GM21786 (cell line): ENCODE measurements around the gene TMEM181.

Experiments
- ATAC-seq: cut with Tn5 transposase; IDR thresholded peaks from one replicate; pipeline ENCODE4 v1.9.1; 2021; ENCODE audit not compliant: unreplicated experiment

TMEM181 gene

DNA sequence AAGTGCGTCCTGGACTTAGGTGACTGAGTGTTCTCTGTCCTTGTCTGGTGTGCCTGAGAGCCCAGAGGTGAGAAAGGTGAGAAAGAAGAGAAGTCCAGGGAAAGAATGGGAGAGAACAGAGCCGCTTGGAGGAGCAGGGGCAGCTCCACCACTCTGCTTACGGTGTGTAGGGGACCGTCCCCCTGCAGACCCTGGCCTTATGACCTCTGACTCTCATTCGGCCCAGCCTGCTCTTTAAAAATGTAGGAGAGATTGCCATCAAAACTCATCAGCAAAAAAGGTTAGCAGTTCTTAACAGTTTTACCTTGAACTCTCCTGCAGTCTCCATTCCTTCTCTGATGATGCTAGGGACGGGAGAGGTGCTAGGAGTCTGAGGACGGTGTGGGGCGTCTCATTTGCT is 2.0 kb downstream of the TMEM181 start:
- no peak for ATAC-seq

DNA sequence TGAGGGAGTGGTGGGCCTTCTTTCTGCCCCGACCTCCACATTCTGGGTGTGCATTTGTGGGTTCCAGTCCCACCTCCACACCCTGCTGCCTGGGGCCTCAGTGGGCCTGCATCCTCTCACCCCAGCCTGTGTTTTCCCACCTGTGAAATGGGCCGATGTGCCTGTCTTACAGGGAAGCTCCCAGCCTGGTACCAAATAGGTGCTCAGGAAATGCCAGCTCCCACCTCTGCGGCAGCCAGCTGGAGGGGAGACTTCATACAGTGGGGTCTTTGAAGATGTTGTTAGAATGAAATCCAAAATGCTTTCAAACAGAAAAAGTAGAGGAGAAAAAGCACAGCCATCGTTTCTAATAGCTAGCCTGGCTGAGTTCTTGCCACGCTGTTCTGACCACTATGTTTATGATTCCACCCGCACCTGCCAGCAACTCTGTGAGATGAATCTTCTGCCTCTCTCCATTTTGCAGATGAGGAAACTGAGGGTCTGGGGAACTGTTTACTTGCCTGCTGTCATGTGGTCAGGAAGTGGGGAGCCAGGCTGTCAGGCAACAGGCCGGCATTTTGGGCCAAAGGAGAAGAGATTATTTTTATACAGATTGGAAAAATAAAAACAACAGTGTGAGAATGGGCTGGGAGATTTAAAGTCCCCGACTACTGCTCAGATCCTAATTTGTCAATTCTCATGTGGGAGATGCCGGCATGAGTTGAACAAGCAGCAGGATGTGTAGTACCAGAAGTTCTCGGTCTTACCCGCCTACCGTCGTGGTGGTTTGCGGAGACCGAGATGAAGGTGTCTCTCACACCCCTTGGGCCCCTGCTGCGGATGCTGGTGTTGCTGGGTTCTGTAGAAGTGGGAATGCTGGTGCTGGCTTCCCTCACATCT is 4.6 kb downstream of the TMEM181 start:
- ATAC-seq = no peak

DNA sequence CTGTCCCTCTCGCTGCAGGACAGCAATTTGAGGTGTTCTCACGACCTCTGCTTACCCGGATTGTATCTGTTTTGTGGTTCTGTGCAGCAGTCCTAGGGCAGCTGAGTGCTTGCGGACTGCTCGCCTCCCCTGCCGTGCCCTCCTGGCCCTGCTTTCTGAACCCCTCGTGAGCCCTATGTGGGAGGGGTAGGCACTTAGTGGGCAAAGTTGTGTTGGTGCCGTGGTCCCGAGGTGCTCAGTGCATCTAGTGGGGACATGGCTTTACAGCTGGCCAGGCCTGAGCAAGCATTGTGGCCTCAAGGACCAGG is 5.2 kb downstream of the TMEM181 start:
- ATAC-seq = no peak

DNA sequence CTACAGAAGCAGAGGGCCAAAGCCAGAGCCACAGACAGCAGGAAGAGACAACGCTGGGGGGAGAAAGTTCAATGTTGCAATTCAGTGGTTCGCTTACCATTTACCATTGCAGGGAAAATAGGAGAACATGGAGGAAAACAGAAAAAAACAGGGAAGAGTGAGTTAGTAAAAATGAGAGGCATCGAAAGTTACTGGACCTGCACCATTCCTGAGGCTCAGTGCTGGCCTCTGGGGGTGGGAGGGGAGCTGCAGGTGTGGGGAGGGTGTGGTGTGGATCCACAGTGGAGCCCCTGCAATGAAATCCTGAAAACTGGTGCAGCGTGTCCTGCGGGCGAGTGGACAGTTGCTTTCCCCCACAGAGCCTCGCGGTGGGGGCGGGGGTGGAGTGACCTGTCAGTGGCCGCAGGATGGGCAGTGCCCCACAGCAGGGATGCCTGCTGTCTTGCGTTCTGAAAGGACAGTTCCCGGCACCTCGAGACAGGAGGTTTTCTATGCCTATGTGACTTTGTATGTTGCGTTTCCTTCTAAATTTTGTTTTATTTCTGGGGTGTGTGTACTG is 5.7 kb downstream of the TMEM181 start:
- no peak for ATAC-seq

DNA sequence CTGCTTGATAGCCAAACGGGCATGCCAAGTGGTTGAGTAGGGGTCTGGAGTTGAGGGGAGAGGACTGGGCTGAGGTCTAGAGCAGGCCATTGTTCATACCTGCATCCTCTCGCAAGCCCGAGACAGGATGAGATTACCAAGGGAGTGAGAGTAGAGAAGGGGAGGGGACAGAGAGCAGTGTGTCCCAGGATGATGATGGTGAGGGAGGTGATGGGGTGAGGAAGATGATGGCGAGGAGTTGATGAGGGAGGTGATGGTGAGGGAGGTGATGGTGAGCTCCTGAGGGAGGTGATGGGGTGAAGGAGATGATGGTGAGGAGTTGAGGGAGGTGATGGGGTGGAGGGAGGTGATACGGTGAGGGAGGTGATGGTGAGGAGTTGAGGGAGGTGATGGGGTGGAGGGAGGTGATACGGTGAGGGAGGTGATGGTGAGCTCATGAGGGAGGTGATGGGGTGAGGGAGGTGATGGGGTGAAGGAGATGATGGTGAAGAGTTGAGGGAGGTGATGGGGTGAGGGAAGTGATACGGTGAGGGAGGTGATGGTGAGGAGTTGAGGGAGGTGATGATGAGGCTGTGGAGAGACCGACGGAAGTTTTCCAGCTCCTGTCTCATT is 6.4 kb downstream of the TMEM181 start:
- no peak for ATAC-seq

DNA sequence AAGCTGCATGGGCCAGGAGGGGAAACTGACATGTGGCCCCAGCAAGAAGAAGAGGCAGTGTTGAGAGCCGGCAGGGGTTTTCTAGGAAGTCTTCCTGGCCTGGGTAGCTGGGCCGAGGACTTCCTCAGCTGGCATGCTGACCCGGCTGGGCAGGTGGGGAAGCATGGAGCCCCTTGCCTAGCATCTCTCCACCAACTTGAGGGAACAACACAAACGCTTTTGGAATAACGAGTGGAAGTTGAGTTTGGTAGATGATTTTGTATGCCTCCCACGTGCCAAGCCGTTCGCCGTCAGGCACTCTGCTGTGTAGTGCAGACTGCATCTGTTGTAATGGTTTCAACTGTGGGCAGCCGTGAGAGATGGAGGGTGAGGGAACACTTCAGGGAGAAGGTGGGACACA is 7.3 kb downstream of the TMEM181 start:
- no peak for ATAC-seq

DNA sequence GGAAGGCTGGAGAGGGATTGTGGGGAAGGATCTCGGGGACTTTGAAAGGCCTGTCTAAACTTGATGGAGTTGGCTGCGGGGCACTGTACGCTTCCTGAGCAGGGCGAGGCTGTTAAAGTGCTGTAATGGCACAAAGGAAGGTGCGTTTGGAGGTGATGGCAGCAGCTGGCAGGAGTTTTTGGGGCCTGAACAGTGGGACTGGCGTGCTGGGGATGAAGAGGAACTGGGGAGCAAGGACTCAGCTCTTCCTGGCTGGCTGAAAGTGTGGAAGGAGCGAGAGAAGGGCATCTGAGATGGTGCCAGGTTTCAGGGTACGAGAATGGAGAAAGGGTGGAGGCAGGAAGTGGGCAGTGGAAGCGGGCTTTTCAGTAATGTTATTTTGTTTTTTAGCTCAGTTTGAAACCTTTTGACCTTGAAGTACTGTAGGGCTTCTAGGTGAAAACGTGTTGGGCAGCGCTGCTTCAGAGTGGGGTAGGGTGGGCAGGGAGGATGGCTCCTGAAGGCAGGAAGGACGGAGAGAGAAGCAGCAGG is 8.0 kb downstream of the TMEM181 start:
- ATAC-seq = no peak

DNA sequence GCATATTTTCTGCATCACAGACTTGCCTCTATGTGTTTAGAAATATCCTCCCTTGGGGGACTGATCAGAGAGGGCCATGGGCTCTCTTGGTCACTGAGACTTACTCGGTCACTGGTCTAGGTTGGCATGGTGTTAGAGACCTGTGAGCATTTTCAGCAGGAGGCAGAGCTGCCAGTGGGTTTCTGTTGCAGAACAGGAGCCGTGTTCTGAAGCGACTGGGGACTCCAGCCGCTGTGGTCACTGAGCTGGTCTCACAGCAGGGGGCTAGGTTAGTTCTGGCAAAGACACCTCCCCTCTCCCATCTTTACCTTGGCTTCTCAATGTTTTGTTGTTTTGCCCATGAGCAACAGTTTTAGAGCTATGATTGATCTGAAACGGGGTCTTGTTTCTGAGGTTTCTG is 8.7 kb downstream of the TMEM181 start:
- ATAC-seq = no peak

DNA sequence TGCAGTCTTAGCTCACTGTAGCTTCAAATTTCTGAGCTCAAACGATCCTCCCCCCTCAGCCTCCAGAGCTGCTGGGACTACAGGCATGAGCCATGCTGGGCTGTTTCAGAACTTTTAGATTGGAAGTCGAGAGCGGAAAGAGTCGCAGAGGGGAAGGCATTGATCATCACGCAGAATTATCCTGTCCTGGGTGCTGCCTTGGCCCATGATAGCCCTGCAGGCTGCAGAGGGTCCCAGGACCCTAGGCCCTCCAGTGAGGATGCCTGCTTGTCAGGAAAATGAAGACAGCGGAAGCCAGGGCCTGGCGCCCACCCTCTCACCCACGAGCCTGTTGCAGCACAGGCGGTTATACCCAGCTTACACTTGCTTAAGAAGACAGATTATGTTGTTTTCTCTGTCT is 9.1 kb downstream of the TMEM181 start:
- ATAC-seq = no peak

DNA sequence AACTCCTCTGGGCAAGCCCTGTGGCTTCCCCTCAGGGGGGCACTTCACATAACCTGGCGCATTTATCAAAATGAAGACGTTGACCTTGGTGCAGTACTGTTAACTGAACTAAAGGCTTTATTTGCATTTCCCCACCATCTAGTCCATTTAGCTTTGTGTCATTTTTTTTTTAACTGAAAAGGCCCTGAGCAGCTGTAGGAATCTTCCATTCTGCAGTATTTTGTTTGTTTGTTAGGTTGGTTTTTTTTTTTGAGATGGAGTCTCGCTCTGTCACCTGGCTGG is 10.7 kb downstream of the TMEM181 start:
- ATAC-seq = no peak

DNA sequence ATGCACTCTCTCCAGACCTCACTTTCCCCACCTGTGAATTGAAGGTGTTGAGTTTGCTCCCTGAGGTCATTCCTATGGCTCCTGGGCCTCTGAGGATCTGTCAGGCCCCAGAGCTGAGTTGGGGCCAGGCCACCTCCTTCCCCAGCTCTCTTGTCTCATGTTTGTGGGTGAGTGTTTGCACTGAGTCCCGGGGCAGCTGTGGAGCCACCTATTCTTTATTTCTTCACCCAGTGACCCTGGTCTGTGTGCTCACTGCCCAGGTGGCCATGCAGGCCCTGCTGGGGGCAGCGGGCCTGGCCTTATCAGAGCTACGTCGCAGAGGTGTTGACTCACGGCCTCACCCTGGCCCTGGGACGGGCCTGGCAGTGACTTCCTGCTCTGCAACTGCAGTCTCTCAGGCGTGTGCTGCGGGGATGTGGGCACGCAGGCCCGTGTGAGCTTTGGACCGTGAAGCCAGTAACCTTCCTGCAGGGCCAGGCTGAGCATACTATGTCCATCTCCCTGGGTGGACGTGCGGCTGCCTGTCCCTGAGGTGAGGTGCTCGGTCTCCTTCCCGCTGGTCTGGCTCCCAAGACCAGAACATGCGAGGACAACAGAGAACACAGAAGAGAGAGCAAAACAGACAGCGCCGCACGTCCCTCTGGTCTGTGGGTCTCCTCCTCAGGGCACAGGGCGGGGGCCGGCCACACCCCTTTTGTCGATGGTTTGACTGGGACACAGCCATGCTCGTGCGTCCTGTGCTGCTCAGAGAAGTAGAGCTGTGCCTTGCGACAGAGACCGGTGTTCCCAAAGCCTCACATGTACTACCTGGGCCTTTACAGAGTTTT is 12.1 kb downstream of the TMEM181 start:
- no peak for ATAC-seq

DNA sequence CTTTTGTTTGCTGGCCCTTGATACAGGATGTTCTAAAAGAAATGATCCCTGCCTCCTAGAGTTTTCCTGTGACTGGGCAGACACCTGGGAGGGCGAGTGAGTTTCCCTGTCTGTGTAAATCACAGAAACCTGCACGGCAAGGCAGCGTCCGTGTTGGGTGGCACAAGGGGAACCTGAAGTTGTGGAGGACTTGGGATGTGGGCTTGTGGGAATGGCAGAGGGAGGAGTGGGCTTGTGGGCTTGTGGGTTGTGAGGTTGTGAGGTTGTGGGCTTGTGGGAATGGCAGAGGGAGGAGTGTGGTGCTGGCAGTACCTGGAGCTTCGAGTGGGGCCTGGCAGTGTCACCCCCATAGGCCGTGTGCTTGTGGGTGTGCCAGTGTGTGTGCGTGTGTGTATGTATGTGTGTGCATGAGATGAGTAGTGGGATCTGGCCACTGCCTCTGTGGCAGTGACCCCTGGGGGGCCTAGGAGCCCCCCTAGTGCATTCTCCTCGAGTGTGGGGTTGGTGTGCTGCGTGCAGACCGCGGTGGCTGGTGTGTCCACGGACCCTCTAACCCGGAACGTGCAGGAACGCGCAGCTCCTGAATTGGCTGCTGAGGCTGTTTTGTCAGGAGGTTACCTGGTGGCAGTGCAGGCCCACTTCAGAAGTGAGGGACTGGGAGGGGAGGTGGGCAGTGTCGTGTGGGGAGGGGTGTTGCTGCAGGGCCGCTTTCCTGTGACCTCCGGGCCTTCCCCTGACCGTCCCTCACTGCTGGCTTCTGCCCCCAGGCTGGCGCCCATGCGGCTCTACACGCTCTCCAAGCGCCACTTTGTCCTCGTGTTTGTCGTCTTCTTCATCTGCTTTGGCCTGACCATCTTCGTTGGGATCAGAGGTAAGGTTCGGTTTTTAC is 13.0 kb downstream of the TMEM181 start:
- no peak for ATAC-seq

DNA sequence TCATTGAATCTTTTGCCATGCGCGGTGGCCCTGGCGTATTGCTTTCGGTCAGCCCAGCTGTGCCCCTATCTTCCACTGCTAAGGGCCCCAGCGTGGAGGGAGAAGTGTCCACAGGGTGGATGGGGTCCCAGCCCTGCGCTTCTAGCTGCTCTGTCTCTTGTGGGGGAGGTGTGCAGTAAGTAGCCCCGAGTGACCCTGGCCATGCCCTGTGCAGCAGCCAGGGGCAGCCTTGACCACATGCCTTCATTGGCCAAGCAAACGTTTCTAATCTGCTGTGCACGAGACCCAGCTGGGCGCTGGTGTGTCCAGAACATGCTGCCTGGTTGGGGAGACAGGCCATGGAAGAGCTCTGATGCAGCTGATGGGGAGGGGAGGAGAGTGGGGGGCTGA is 13.6 kb downstream of the TMEM181 start:
- no peak for ATAC-seq

DNA sequence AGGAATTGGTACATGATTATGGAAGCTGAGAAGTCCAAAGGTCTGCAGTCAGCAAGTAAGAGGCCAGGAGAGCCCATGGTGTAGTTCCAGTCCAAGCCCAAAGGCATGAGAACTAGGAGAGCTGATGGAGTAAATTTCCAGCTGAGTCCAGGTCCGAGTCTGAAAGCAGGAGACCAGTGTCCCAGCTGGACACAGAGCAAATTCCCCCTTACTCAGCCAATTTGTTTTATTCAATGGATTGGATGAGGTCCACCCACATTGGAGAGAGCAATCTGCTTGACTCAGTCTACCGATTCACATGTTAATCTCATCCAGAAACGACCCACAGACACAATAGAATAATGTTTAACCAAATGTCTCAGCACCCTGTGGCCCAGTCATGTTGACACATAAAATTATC is 14.9 kb downstream of the TMEM181 start:
- no peak for ATAC-seq

DNA sequence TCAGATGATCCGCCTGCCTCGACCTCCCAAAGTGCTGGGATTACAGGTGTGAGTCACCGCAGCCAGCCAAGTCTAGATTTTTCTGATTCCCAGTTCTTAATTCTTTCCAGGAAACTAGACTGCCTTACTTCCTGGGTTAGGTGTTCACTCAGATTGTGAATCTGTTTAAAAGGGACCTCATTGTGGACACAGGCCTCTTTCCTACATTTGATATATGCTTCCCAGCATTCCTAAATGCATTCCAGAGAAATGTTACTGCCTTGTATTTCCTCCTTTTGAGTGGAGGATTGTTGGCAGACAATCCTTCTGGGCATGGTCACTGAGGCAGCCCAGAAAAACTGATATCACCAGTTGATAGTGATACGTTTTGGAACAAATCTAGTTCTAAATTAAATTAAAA is 15.7 kb downstream of the TMEM181 start:
- no peak for ATAC-seq

DNA sequence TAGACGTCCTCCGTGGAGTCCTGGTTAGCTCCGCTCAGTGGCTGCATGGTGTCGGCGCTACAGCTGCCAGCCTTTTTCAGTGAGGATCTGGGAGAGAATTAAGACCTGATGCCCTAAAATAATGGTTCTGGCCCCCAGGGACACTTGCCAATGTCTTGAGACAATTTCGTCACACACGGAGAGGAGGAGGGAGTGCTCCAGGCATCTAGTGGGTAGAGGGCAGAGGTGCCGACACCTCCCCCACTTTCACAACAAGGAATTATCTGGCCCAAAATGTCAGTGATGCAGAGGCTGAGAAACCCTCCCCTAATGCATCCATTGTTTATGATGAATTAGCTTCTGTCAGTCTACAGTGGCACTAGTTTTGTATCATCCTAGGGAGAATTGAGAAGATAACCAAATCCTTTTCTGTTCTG is 24.4 kb downstream of the TMEM181 start:
- ATAC-seq = no peak

DNA sequence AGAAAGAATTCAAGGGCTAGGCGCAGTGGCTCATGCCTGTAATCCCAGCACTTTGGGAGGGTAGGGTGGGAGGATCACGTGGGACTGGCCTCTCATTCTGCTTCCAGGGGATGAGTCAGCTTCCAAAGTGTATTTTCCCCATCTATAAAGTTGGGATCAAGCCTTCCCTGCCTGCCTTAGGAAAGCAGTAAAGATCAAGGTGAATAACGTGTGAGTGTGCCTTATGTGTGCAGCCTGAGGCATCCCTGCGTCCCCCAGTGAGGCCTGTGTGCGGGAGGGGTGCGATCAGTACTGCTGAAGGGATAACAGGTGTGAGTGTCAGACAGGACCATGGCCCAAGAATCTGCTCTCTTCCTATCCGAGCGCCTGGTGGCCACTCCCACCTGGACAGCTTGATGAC is 26.8 kb downstream of the TMEM181 start:
- no peak for ATAC-seq

DNA sequence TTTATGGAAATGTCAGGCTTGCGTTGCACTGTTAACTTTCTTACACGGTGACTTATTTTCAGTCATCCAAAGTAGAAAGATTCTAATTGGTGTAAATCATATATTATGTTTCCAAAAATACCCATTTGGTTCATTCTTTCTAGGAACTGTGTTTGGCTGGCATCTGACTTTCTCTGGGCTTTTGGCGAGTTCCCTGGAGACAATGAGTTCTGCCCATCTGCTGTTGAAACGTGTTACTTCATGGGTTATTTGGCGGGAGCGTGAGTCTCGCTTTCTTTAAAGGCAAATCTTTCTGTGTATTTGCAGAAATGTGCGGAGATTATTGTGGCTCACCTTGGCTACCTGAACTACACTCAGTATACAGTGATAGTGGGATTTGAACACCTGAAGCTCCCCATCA is 29.5 kb downstream of the TMEM181 start:
- no peak for ATAC-seq

DNA sequence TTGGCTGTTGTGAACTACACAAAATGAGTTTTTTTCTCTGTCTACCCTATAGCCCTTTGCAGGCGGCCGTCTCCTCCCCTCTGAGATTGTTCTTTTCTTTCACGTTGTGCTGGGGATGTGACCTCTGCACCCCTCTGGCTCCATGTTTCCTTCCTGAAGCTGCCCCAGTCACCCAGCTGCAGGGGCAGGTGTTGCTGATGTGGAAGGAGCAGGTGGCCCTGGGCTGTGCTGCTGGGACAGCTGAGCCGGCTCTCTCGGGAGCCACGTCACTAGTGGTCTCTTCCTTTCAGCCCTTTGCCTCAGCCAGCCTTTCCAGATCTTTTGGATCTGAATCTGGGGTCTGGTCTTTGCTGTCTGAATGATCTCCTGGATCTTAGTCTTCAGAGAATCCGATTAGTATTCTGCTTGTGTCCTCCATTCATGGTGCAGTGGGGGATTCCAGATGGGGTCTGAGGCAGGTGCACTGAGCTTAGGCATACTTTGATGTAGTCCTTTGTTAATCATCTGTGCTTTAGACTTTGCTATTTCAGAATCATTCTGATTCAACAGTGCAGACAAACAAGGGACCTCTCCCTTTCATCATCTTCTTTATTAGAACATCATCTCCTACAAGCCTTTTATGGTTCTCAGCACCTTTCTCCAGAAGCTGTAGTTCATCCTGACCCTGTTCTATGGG is 31.4 kb downstream of the TMEM181 start:
- ATAC-seq = no peak

DNA sequence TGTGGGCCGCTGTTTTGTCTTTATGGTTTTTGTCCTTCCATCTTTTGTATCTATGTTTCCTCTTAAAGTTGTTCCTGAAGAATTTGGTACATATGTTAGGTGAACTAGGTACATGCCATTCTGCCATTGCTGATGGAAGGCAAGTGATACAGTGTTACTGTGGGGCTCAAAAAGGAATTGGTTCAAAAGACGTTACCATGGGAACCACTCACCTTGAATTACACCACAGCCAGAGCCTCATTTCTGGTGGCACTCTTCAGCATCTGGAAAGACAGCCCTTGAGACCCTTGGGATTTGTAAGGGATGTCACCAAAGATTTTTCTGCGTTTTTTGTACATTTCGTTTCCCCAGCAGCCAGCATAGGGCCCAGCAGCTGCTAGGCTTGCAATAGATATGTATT is 31.9 kb downstream of the TMEM181 start:
- ATAC-seq = no peak
